ENCODE data around the gene WFS1. TPM values are rescaled to one million over a fixed set of nuclear protein-coding genes. Genes with fewer than 3 reads are reported as not detected.

WFS1 gene
- total RNA-seq: 91.8 TPM

- peak within 1 kb of the TSS; percentile 75 for H3K27ac ChIP-seq
- peak within 1 kb of the TSS; percentile 94 to 97 for H3K4me3 ChIP-seq
- no peaks in the 10 kb centered on the region for H3K36me3 ChIP-seq
- TF ChIP-seq, protein P1, sequence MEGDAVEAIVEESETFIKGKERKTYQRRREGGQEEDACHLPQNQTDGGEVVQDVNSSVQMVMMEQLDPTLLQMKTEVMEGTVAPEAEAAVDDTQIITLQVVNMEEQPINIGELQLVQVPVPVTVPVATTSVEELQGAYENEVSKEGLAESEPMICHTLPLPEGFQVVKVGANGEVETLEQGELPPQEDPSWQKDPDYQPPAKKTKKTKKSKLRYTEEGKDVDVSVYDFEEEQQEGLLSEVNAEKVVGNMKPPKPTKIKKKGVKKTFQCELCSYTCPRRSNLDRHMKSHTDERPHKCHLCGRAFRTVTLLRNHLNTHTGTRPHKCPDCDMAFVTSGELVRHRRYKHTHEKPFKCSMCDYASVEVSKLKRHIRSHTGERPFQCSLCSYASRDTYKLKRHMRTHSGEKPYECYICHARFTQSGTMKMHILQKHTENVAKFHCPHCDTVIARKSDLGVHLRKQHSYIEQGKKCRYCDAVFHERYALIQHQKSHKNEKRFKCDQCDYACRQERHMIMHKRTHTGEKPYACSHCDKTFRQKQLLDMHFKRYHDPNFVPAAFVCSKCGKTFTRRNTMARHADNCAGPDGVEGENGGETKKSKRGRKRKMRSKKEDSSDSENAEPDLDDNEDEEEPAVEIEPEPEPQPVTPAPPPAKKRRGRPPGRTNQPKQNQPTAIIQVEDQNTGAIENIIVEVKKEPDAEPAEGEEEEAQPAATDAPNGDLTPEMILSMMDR (IDR thresholded peaks at IDR 0.05): no peak
- peak; percentile 45 to 93 for TF ChIP-seq POLR2AphosphoS5 (IDR thresholded peaks at IDR 0.05; ENCODE audit: insufficient read depth in 1 of 2, low read depth in 1 of 2)
- TF ChIP-seq POLR2A (IDR thresholded peaks at IDR 0.05): peak in 1 of 2 donors; percentile 77
- H3K27me3 ChIP-seq: no peaks in the 10 kb centered on the region
- peak in 1 of 2 donors; percentile 98 for DNase-seq (ENCODE audit: extremely low spot score in 2 of 2)
- peaks cover 51% of the 10 kb centered on the region for H3K4me1 ChIP-seq
- H3K9me3 ChIP-seq: no peaks in the 10 kb centered on the region
- intact Hi-C loops (cut with DNase I): no loop called here
Measured at GRCh38 chr4:6269616-6270511, at the start of gene WFS1. WFS1 (plus strand) TSS chr4:6269850; CDS start chr4:6277456, 7,606 bp downstream.

- TF ChIP-seq, protein P1 (IDR thresholded peaks at IDR 0.05): no peak
- TF ChIP-seq POLR2A (IDR thresholded peaks at IDR 0.05) (no peak), POLR2AphosphoS5 (IDR thresholded peaks at IDR 0.05; ENCODE audit: insufficient read depth in 1 of 2, low read depth in 1 of 2) (no peak)
- DNase-seq (ENCODE audit: extremely low spot score in 2 of 2): no peak
- intact Hi-C loops (cut with DNase I): no loop called here
- no peak overlapping the region for H3K4me3 ChIP-seq
- no peaks in the 10 kb centered on the region for H3K4me1 ChIP-seq
- H3K9me3 ChIP-seq: no peaks in the 10 kb centered on the region
- H3K27me3 ChIP-seq: no peaks in the 10 kb centered on the region
- H3K27ac ChIP-seq: no peak overlapping the region
- H3K36me3 ChIP-seq: no peaks in the 10 kb centered on the region
Measured at GRCh38 chr4:6221301-6221850, 48.3 kb upstream of the WFS1 start.

DNA sequence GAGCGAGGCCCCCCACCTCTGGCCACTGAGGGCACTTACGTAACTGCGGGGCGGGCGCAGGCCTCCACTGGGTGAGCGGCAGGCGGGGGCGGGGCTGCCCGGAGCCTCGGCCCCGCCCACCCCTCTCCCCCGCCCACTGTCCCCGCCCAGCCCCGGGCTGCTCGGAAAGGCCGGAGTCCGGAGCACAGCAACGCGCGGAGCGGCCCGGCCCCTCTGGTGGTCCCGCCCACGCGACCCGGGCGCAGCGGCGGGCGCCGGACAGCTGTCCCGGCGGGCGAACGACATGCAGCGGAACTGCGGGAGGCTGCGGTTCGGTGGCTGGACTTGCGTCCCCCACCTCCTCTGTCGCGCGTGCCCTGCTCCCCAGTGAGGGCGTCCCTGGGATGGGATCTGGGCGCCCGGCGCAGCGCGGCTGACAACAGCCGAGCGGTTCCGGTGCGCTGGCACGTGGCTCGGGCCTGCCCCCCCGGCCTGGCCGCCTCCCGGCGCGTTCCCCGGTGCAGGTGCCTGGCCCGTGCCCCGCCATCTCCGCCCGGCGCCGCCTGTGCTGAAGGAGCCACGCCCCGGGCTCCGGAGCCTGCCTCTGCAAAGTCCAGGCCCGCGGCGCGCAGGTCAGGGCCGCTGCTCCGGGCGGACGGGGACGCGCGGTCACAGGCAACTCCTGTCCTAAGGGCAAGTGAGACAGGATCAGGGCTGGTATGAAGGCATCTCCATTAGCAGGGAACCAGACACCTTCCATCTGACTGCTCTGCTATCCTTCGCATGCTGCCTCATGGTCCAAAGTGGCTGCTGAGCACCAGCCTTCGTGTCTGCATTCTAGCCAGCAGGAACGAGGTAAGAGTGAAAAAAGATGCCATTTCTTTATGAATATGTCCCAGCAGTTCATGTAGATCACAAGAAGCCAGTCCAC is 47.5 kb upstream of the WFS1 start:
- H3K36me3 ChIP-seq: no peaks in the 10 kb centered on the region
- H3K27ac ChIP-seq: no peak overlapping the region
- peak overlapping the region; percentile 13 to 34 for H3K4me3 ChIP-seq
- TF ChIP-seq, protein P1 (IDR thresholded peaks at IDR 0.05): no peak
- TF ChIP-seq POLR2AphosphoS5 (IDR thresholded peaks at IDR 0.05; ENCODE audit: insufficient read depth in 1 of 2, low read depth in 1 of 2) (no peak), POLR2A (IDR thresholded peaks at IDR 0.05) (no peak)
- intact Hi-C loops (cut with DNase I): no loop called here
- no peaks in the 10 kb centered on the region for H3K27me3 ChIP-seq
- no peaks in the 10 kb centered on the region for H3K4me1 ChIP-seq
- no peak for DNase-seq (ENCODE audit: extremely low spot score in 2 of 2)
- no peaks in the 10 kb centered on the region for H3K9me3 ChIP-seq

- H3K4me3 ChIP-seq: no peak overlapping the region
- H3K36me3 ChIP-seq: no peaks in the 10 kb centered on the region
- no peaks in the 10 kb centered on the region for H3K27me3 ChIP-seq
- intact Hi-C loops (cut with DNase I): no loop called here
- DNase-seq (ENCODE audit: extremely low spot score in 2 of 2): no peak
- TF ChIP-seq POLR2A (IDR thresholded peaks at IDR 0.05) (no peak), POLR2AphosphoS5 (IDR thresholded peaks at IDR 0.05; ENCODE audit: insufficient read depth in 1 of 2, low read depth in 1 of 2) (no peak)
- TF ChIP-seq, protein P1 (IDR thresholded peaks at IDR 0.05): no peak
- no peaks in the 10 kb centered on the region for H3K4me1 ChIP-seq
- H3K27ac ChIP-seq: no peak overlapping the region
- no peaks in the 10 kb centered on the region for H3K9me3 ChIP-seq
Measured at GRCh38 chr4:6222761-6223292, 46.8 kb upstream of the WFS1 start.
